IPS-15b (cell line): ENCODE measurements around the gene BLOC1S5.

Experiments
- H3K27me3 ChIP-seq: one replicate; pipeline ENCODE4 v1.6.1; 2013; ENCODE audit warnings: low read length; ENCODE audit not compliant: control insufficient read depth, insufficient read depth
- H3K36me3 ChIP-seq: one replicate; pipeline ENCODE4 v1.6.1; 2013; ENCODE audit warnings: low read length; ENCODE audit not compliant: control insufficient read depth, insufficient read depth
- H3K4me1 ChIP-seq: one replicate; pipeline ENCODE4 v1.6.1; 2013; ENCODE audit warnings: mild to moderate bottlenecking, low read length; ENCODE audit not compliant: control insufficient read depth, insufficient read depth
- H3K4me3 ChIP-seq: one replicate; pipeline ENCODE4 v1.5.1; 2013; ENCODE audit warnings: low read depth, low read length
- H3K9ac ChIP-seq: one replicate; pipeline ENCODE4 v1.6.1; 2013; ENCODE audit warnings: low read depth, mild to moderate bottlenecking, low read length
- H3K9me3 ChIP-seq: one replicate; pipeline ENCODE4 v1.6.1; 2013; ENCODE audit warnings: mild to moderate bottlenecking, low read length; ENCODE audit not compliant: control insufficient read depth, insufficient read depth

The BLOC1S5 gene

DNA sequence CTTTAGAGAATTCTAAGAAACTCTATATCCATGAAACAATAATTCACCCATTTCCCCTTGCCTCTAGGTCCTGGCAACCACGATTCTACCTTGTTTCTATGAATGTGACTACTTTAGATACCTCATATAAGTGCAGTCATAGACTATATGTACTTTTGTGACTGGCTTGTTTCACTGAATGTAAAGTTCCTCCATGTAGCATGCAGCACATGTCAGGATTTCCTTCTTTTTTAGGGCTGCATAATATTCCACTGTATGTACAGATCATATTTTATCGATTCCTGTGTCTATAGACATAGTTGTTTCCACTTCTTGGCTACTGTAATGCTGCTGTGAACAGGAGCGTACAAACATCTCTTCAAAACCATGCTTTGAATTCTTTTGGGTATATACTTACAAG is 26.5 kb upstream of the BLOC1S5 start:
- Histone ChIP-seq H3K9ac (no peak overlapping the region), H3K4me3 (no peak overlapping the region), H3K36me3 (peaks cover 19% of the 10 kb centered on the region), H3K4me1 (no peaks in the 10 kb centered on the region), H3K9me3 (no peaks in the 10 kb centered on the region), H3K27me3 (no peaks in the 10 kb centered on the region)

DNA sequence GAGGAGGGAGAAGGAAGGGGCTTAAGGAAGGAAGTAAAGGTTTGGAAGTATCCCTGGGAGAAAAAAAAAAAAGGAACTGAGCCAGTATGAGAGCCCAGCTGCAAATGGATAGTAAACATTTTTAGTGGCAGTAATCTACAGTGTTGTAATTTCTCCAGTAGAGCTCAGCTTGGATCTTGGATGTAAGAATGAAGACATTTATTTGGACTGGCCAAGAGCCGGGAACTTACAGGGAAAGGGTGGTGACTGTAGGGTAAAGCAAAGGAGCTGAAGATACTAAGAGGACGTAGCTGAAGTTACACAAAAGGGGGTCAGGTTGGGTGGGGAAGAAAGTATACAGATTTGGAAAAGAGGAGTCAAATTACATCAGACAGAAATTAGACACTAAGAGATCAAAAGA is 24.7 kb upstream of the BLOC1S5 start:
- H3K4me3 ChIP-seq: no peak overlapping the region
- no peak overlapping the region for H3K9ac ChIP-seq
- no peaks in the 10 kb centered on the region for H3K27me3 ChIP-seq
- H3K9me3 ChIP-seq: no peaks in the 10 kb centered on the region
- no peaks in the 10 kb centered on the region for H3K4me1 ChIP-seq
- H3K36me3 ChIP-seq: peaks cover 19% of the 10 kb centered on the region

DNA sequence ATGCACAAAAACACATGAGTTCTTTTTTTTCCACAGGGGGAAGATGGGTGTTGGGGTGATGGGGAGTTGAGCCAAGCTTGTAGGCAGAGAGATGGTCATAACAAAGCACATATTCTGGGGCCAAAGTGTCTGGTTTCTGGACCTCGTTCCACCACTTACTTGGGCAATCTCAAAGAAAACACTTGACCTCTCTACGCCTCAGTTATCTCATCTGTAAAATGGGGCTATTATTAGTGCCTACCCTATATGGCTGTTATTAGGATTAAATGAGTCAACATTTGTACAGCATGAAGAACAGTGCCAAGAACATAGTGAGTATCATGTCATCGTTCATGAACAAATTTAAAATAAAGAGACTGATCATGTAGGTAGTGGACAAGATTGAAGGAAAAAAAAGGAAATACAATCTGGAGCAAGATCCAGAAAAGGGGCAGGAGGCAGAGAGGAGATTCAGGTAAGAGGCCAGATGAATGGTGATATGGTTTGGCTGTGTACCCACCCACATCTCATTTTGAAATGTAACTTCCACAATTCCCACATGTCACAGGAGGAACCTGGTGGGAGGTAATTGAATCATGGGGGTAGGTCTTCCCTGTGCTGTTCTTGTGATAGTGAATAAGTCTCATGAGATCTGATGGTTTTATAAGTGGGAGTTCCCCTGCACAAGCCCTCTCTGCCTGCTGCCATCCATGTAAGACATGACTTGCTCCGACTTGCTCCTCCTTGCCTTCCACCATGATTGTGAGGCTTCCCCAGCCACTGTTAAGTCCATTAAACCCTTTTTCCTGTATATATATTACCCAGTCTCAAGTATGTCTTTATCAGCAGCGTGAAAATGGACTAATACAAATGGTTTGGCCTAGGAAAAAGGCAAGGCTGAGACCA is 23.9 kb upstream of the BLOC1S5 start:
- H3K9me3 ChIP-seq: no peaks in the 10 kb centered on the region
- H3K4me3 ChIP-seq: no peak overlapping the region
- H3K4me1 ChIP-seq: no peaks in the 10 kb centered on the region
- peaks cover 19% of the 10 kb centered on the region for H3K36me3 ChIP-seq
- H3K9ac ChIP-seq: no peak overlapping the region
- no peaks in the 10 kb centered on the region for H3K27me3 ChIP-seq

DNA sequence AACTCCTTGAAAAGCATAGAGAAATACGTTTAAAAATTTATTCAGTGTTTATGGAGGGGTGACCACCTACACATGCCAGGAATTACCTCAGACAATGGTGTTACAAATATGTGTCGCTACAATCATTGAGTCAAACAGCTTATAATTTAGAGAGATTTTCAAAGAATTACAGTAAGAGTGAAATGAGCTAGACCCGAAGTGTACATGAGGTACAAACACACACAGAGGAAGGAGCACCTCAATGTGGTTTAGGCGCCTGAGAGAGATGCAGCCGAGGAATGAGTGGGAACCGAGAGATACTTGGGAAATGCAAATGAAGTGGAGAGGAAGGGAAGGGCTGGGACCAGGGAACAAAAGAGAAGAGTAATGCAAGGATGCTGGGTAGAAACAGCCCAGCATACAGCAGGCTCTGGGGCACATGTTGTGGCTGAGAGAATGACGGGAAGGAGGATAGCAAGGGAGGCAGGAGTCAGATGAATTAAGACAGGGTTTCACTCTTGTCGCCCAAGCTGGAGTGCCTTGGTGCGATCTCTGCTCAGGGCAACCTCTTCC is 22.6 kb upstream of the BLOC1S5 start:
- no peak overlapping the region for H3K4me3 ChIP-seq
- H3K36me3 ChIP-seq: peaks cover 19% of the 10 kb centered on the region
- no peaks in the 10 kb centered on the region for H3K9me3 ChIP-seq
- H3K9ac ChIP-seq: no peak overlapping the region
- H3K27me3 ChIP-seq: no peaks in the 10 kb centered on the region
- H3K4me1 ChIP-seq: no peaks in the 10 kb centered on the region

DNA sequence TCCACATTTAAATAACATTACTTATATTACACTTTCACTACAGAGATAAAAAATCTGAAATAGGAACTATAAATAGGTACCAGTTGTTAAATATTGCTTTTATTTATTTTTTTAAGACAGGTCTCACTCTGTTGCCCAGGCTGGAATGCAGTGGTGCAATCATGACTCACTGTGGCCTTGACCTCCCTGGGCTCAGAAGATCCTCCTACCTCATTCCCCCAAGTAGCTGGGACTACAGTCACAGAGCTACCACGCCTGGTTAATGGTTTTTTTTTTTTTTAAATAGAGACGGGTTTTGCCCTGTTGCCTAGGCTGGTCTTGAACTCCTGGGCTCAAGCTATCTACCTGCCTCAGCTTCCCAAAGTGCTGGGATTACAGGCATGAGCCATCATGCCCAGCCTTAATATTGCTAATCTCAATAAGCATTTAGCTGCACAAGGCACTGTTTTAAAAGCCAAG is 20.9 kb upstream of the BLOC1S5 start:
- Histone ChIP-seq H3K27me3 (no peaks in the 10 kb centered on the region), H3K9ac (no peak overlapping the region), H3K9me3 (no peaks in the 10 kb centered on the region), H3K4me3 (no peak overlapping the region), H3K36me3 (peaks cover 19% of the 10 kb centered on the region), H3K4me1 (no peaks in the 10 kb centered on the region)

DNA sequence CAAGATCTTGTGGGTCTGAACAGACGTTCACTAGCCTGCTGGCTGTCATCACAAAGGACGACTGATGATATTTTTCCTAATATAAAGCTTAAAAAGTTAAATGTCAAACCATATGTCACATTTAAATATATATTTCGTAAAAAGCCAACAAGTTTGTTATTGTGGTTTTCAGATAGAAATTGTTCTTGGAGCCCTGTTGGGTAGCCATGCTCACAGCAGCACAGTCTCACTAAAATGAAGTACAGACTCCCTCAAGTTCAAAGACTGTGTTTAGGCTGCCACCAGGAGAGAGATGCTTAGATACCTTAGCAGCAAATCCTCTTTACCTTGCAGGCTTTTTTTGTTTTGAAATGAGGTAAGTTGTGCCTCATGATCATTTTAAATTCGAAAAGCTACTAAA is 20.4 kb upstream of the BLOC1S5 start:
- peaks cover 18% of the 10 kb centered on the region for H3K36me3 ChIP-seq

DNA sequence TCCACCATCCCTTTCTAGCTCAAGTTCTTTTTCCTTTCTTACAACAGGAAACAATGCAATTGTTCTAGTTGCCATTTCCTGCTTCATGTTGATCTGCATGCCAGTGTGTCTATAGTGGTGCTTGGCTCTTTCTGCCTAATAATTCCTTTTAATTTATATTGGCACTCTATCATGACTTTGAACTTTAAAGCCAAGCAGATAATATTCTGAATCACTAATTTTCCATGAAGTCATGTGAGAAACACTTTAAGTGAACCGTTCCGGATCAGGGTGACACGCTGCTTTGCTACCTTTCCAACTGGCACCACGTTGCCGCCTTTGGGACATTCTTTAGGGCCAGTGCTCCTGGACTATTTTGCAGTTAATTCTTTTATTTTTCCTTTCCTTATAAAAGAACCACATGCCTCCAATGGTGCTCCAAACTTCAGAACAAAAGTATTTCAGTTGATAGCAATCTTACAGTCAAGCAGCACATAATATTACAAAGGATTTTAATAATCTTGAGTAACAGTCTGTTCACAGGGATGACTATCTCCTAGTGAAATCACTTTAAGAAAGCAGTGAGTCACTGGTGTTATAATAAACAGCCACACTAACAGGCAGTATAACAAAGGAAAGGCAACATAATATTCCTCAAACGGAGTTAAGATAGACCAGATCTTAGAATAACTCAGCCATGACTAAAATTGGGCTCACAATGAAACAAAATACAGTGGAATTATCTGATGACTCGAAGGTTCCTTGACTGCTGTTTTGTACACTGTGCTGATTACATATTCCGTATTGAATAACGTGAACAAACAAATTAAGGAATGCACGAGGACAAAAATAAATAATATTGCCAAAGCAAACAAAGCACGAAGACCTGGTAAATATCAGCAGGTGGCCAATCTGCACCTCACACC is 19.0 kb upstream of the BLOC1S5 start:
- H3K36me3 ChIP-seq: peaks cover 4% of the 10 kb centered on the region
- no peaks in the 10 kb centered on the region for H3K9me3 ChIP-seq
- no peaks in the 10 kb centered on the region for H3K4me1 ChIP-seq
- H3K4me3 ChIP-seq: no peak overlapping the region
- no peaks in the 10 kb centered on the region for H3K27me3 ChIP-seq
- H3K9ac ChIP-seq: no peak overlapping the region

More for the DNA sequence above, 20.4 kb upstream of the BLOC1S5 start:
- no peaks in the 10 kb centered on the region for H3K27me3 ChIP-seq
- no peaks in the 10 kb centered on the region for H3K4me1 ChIP-seq
- no peak overlapping the region for H3K4me3 ChIP-seq
- no peak overlapping the region for H3K9ac ChIP-seq
- H3K9me3 ChIP-seq: no peaks in the 10 kb centered on the region

DNA sequence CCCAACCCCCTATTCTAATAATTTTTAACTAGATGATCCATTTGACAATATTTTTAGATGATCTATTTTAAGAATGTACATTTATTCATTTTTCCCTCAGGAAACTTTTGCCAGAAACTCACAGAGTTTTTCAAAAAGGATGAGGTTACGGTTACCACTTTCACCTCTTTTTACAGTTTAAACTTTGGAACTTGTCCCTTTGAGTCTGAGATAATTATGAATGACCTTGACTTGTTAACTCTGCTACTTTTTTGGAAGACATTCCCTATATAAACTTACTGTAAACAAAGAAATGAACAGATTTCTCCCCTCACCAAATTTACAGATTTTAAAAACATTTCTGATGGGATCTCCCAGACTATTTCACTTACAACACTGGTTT is 18.4 kb upstream of the BLOC1S5 start:
- Histone ChIP-seq H3K27me3 (no peaks in the 10 kb centered on the region), H3K4me3 (no peak overlapping the region), H3K36me3 (no peaks in the 10 kb centered on the region), H3K9me3 (no peaks in the 10 kb centered on the region), H3K4me1 (no peaks in the 10 kb centered on the region), H3K9ac (no peak overlapping the region)

DNA sequence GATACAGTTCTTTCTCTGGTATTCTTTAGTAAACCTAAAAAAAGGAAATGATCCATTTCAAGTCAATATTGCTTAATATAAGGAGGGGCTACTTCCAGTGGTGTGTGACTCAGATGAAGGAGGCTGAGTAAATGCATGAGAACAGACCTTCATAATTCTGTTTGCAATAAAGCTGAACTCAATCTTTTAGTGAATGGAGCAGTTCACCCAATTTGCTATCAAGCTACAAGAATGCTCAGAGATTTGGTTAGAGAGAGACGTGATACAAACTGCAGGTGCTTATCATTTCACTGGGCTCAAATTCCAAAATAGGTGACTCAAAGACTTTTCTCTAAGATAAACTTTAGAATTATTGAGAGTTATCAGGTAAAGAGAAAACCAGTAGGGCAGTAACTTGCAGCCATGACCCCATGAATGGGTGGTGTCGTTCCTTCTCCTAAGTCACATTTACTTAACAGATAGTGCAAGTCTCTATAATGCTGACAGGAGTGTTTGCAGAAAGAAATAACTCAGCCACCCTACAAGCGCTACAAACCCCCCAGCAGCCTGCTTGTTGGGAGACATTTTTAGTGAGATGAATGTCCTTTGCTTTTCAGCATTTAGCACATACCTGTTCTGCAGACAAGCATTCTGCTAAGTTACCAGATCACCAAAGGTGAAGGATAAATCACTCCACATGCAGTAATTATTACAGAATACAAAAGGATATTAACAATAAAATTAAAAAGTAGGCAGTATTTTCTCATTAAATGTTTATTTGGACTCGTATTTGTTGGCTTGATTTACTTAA is 16.4 kb upstream of the BLOC1S5 start:
- no peaks in the 10 kb centered on the region for H3K36me3 ChIP-seq
- H3K27me3 ChIP-seq: no peaks in the 10 kb centered on the region
- no peak overlapping the region for H3K9ac ChIP-seq
- H3K9me3 ChIP-seq: no peaks in the 10 kb centered on the region
- no peaks in the 10 kb centered on the region for H3K4me1 ChIP-seq
- H3K4me3 ChIP-seq: no peak overlapping the region

DNA sequence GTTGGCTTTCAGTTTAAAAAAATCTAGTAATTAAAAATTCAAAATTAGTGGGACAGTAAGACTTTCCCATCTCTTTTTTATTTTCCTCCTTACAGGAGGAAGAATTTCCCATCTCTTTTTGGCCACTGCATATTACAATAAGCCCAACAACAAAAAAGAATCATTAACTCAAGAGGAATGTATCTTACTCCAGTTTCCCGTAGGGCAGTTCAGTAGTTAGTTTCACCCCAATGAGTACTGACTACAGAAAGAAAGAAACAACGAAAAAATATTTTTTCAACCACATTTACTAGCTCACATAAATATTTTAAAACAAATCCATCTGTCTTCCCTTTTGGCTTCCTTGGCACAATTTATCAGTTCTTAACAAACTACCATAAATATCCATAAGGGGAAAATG is 14.9 kb upstream of the BLOC1S5 start:
- H3K27me3 ChIP-seq: no peaks in the 10 kb centered on the region
- H3K36me3 ChIP-seq: no peaks in the 10 kb centered on the region
- no peaks in the 10 kb centered on the region for H3K4me1 ChIP-seq
- no peaks in the 10 kb centered on the region for H3K9me3 ChIP-seq
- H3K4me3 ChIP-seq: no peak overlapping the region
- no peak overlapping the region for H3K9ac ChIP-seq

DNA sequence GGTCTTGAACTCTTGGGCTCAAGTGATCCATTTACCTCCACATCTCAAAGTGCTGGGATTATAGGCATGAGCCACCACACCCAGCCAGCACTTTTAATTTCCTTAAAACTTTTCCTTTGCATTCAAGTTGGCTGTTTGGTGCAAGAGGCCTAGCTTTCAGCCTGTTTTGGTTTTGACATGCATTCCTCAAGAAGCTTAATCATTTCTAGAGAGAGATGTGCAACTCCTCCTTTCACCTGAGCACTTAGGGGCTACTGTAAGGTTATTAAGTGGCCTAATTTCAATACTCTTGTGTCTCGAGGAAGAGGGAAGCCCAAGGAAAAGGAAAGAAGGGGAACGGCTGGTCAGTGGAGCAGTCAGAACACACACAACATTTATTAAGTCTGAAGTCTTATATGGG is 13.8 kb upstream of the BLOC1S5 start:
- Histone ChIP-seq H3K9me3 (no peaks in the 10 kb centered on the region), H3K36me3 (no peaks in the 10 kb centered on the region), H3K4me3 (no peak overlapping the region), H3K27me3 (no peaks in the 10 kb centered on the region), H3K9ac (no peak overlapping the region), H3K4me1 (no peaks in the 10 kb centered on the region)
